GM18498 (cell line): ENCODE results near the gene GABBR1.

Source experiments
- ATAC-seq: cut with Tn5 transposase; IDR thresholded peaks from one replicate; pipeline ENCODE4 v1.9.1; 2021; ENCODE audit warnings: mild to moderate bottlenecking, moderate library complexity; ENCODE audit not compliant: unreplicated experiment

Gene GABBR1

GRCh38 chr6:29625337-29625930 lies 7.5 kb downstream of the GABBR1 start:
- no peak for ATAC-seq

DNA sequence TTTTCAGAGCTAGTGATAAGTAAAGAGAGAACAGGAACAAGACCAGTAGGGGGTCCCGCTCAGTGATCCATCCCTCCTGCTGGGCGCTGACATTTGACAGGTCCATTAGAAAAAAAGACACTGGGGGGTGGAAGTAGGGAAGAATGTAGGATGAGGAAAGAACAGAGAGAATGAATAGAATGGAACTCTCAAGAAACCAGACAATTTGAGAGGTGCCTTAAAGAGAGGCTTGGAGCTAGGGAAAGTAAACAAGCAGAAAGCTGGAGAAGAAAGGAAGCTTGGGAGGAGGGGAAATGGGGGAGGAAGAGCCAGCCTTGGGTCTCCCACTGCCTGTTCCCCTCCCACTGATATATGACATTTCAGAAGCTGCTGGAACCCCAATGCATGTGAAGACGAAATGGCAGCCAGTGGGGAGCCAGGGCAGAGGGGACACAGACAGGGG lies 8.4 kb downstream of the GABBR1 start:
- no peak for ATAC-seq

DNA sequence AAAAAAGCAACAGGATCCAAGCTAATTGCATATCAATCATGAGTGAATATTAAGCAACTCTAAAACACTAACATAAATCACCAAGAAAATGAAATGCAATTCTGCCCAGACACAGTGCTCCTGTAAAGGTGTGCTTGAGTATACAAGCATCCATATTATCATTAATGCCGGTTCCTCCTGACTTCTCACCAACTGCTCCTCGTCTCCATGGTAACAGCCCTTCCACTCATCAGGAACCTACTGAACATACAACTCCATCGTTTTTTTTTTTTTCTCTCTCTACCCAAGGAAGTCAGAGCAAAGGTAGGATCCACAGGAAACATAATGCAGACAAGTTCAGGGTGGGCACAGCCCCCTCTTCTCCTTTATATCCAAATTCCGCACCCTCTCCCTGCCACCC lies 12.4 kb downstream of the GABBR1 start:
- no peak for ATAC-seq

- no peak for ATAC-seq
These were observed 13.3 kb downstream of the GABBR1 start for GRCh38 chr6:29619578-29620160.

DNA sequence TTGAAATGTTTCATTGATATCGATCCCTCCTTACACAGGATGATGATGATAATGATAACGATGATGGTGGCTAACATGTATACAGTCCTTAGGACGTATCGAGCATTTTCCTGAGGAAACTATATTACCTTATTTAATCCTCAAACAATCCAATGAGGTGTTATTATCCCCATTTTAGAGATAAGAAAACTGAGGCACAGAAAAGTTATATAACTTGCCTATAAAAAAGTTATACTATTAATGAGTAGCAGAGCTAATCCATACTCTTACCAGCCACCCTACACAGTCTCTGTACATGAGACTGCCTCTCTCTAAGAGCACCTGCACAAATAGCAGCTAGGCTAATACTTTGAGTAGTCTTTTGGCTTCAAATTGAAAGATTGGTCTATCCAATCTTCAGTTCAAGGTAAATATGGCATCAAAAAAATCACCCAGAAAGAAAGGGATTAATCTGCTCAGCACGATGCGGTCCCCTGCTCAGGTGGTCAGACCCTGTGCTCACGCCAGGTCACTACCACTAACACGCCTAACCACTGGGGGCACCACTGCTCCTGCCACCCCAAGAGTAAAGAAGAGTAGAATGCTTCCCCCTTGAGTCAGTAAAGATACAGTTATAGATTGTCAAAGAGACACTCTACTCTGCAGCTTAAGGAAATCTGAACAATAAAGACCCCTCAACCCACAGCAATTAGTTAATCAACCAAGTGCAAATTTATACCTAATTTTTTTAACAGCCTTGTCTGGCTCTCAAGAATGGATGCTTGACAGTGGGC lies 15.0 kb downstream of the GABBR1 start:
- ATAC-seq: no peak

DNA sequence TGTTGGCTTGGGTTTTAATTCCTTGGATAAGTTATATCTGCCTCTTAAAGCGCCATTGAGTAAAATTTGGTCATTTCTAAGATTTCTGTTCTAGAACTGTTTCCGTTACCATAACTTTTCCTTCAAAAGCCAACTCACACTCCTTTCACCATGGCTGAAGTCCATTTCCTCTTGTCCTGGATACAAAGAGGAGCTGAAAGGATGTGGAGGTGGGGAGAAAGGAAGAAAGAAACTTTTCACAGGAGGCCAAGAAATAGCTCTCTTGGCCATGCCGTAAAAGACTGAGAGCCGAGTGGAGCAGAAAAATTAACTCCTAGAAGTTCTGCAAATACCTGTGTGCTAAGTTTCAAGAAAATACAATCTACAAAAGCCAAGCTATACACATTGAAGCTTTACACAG lies 21.6 kb downstream of the GABBR1 start:
- no peak for ATAC-seq

DNA sequence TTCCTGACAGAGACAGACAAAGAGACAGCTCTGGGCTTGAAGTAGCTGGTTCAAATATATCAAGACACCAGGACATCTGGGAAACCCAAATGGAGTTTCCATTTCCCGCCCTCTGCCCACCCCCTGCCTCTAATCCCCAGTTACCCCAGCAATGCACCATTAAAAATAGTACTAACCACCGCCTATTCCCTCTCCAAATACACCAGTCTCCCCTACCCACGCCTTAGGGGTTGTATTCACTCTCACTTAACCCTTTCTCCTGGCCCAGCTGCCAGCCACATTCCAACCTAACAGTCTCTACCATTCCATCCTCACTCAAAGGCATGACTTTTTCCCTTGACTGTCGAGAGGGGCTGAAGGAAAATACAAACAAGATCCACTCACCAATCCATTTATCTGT lies 22.4 kb downstream of the GABBR1 start:
- no peak for ATAC-seq

- ATAC-seq: no peak
These were observed 24.9 kb downstream of the GABBR1 start for GRCh38 chr6:29608131-29608530.

- ATAC-seq: no peak
These were observed 29.1 kb downstream of the GABBR1 start for GRCh38 chr6:29603930-29604329.

GRCh38 chr6:29603456-29603855 lies 29.5 kb downstream of the GABBR1 start:
- ATAC-seq: no peak

- no peak for ATAC-seq
These were observed 30.2 kb downstream of the GABBR1 start for GRCh38 chr6:29602564-29603361.

GRCh38 chr6:29598172-29598747 lies 34.7 kb downstream of the GABBR1 start:
- no peak for ATAC-seq

DNA sequence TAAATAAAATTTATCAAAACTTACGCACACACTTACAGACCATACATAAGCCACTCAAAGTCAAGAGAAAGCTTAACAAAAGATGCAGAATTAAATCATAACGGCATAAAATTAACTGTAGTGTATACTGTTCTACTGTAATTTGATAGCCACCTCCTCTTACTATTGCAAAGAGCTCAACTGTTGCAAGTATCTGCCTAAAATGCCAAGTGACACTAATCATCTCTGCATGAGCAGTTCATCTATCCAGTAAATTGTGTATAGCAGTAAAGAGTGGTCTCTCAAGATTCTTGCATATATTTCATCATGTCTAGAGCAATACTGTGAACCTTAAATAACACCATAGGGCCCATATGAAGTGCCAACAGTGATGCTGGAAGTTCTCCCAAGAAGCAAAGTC lies 35.8 kb downstream of the GABBR1 start:
- ATAC-seq: no peak

DNA sequence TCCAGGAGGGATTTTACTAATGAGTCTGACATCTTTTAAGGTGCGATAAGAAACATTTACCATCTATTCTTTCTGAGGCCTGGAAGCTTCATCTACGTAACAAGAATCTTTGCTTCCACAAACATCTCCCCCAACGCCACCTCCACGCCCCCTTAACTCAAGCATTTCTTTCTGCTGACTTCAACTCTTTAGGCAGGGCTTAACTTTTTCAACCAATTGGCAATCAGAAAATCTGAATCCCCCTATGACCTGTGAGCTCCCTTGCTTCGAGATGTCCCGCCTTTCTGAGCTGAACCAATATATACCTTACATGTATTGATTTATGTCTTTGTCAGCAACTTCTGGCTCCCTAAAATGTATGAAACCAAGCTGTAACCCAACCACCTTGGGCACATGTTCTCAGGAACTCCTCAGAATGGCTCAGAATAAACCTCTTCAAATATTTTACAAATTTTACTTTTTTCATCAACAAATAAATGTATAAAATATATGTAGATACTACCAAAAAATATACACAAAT lies 36.5 kb downstream of the GABBR1 start:
- no peak for ATAC-seq

- ATAC-seq: no peak
These were observed 39.7 kb downstream of the GABBR1 start for GRCh38 chr6:29593199-29593855.

DNA sequence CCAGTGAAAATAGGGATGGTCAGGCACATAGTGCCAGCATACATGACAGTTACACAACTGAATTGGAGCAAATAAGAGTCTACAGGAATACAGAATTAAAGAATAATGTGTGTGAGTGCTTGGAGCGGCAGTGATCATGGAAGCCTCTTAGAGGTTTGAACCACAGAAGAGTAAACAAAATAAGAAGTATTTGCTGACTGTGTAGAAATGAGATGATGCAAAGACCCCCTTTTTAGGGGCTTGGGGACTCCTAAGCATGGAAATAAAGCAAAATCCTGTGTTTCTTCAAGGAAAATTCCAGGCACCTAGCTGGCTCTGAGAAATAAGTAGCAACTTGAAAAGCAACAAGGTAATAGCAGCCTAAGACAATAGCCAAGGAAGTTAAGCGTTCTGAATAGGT lies 41.3 kb downstream of the GABBR1 start:
- ATAC-seq: no peak

- no peak for ATAC-seq
These were observed 42.7 kb downstream of the GABBR1 start for GRCh38 chr6:29590218-29590808.

- peak; percentile 52 for ATAC-seq
These were observed 43.4 kb downstream of the GABBR1 start for GRCh38 chr6:29589423-29590048.

- no peak for ATAC-seq
These were observed 48.2 kb downstream of the GABBR1 start, which contains the start of gene OR2H2 for GRCh38 chr6:29584821-29585220. OR2H2 (plus strand) TSS chr6:29585121; CDS start chr6:29587945, 2,824 bp downstream.
